HCT116 (cell line): ENCODE measurements around the gene ROBO1. TPM values are rescaled to one million over a fixed set of nuclear protein-coding genes. Genes with fewer than 3 reads are reported as not detected.

ENCODE experiments used
- ATAC-seq: fragments of 200-7000 bp; cut with Tn5 transposase; 2 replicates; pipeline ENCODE4 v1.9.1; 2020; ENCODE audit warnings: mild to moderate bottlenecking, moderate library complexity
- BruUV-seq: library from RNA; stranded (reverse); fragments of 400-500 nt; replicated peaks from 2 replicates; lab custom pipeline; 2021; lab: Mats Ljungman, UMichigan
- CTCF ChIA-PET: fragments of 300-600 bp; sonication (Branson Sonifier 250); formaldehyde crosslinking; loops from one replicate; lab custom pipeline; 2021; ENCODE audit warnings: antibody characterized with exemption; lab: Charles Lee
- POLR2A ChIA-PET: fragments of 300-600, 350-600 bp; sonication (Branson Sonifier 250); formaldehyde crosslinking; loops from one replicate; lab custom pipeline; 2021; ENCODE audit warnings: antibody characterized with exemption; lab: Charles Lee
- RAD21 ChIA-PET, 2 experiments: fragments of 300-600 bp; sonication (Branson Sonifier 250); formaldehyde crosslinking; loops; one replicate each; lab custom pipeline; 2023; ENCODE audit warnings: low total read pairs in 2 of 2; ENCODE audit not compliant: uncharacterized antibody in 2 of 2, unreplicated experiment in 2 of 2, low non-redundant PET in 1 of 2; lab: Charles Lee
- DNase-seq: peaks from one replicate; pipeline ENCODE4 v3.0.0-alpha.2; 2010; ENCODE audit warnings: low read depth, low spot score
- H2AFZ ChIP-seq: fragments of 200-600 bp; shearing (Covaris generic), sonication (generic); 2 replicates; pipeline ENCODE4 v1.6.1; 2017; ENCODE audit warnings: low read depth, mixed run types, mixed read lengths, antibody characterized with exemption, low read length; ENCODE audit not compliant: poor library complexity, severe bottlenecking
- H3K27ac ChIP-seq: 2 replicates; pipeline ENCODE4 v1.5.1; 2012; ENCODE audit warnings: low read depth, low read length
- H3K27me3 ChIP-seq: fragments of 200-600 bp; sonication (generic); 2 replicates; pipeline ENCODE4 v1.6.1; 2016; ENCODE audit warnings: mixed run types, low read length, mixed read lengths; ENCODE audit not compliant: insufficient read depth
- H3K36me3 ChIP-seq, 2 experiments: fragments of 200-500 bp in 1 of 2; fragments of 200-600 bp in 1 of 2; sonication (Bioruptor generic) in 1 of 2; sonication (generic) in 1 of 2; 2 replicates each; pipeline versions ENCODE4 v1.5.1 to v1.6.1; 2014 to 2016; ENCODE audit warnings: low read length in 2 of 2, inconsistent platforms in 1 of 2, mixed read lengths in 1 of 2, mixed run types in 1 of 2; ENCODE audit not compliant: insufficient read depth in 2 of 2, control insufficient read depth in 1 of 2
- H3K4me1 ChIP-seq, 2 experiments: fragments of 200-600 bp in 1 of 2; sonication (generic) in 1 of 2; 2 replicates each; pipeline versions ENCODE4 v1.5.1 to v1.6.1; 2012 to 2017; ENCODE audit warnings: low read length in 2 of 2, inconsistent platforms in 1 of 2, mild to moderate bottlenecking in 1 of 2, mixed read lengths in 1 of 2, mixed run types in 1 of 2, moderate library complexity in 1 of 2; ENCODE audit not compliant: insufficient read depth in 2 of 2, control insufficient read depth in 1 of 2
- H3K4me2 ChIP-seq: fragments of 200-600 bp; sonication (generic); 2 replicates; pipeline ENCODE4 v1.6.1; 2017; ENCODE audit warnings: mixed run types, low read length, mixed read lengths
- H3K4me3 ChIP-seq, 2 experiments: fragments of 200-600 bp in 1 of 2; sonication (generic) in 1 of 2; replicated peaks in 1 of 2; 2 replicates each; pipeline ENCODE4 v1.5.1; 2011 to 2016; ENCODE audit warnings: low read length in 2 of 2, control low read depth in 1 of 2, low read depth in 1 of 2, mild to moderate bottlenecking in 1 of 2, mixed read lengths in 1 of 2, mixed run types in 1 of 2
- H3K79me2 ChIP-seq: fragments of 200-600 bp; sonication (generic); 2 replicates; pipeline ENCODE4 v1.6.1; 2017; ENCODE audit warnings: mild to moderate bottlenecking, mixed run types, low read length, moderate library complexity, mixed read lengths; ENCODE audit not compliant: insufficient read depth
- H3K9ac ChIP-seq: fragments of 200-600 bp; sonication (generic); 2 replicates; pipeline ENCODE4 v1.6.1; 2016; ENCODE audit warnings: low read length, mixed read lengths
- H3K9me2 ChIP-seq: fragments of 200-600 bp; sonication (generic), shearing (Covaris generic); 2 replicates; pipeline ENCODE4 v1.6.1; 2017; ENCODE audit warnings: mixed run types, mild to moderate bottlenecking, moderate library complexity; ENCODE audit not compliant: insufficient read depth
- H3K9me3 ChIP-seq, 2 experiments: fragments of 200-500 bp in 1 of 2; fragments of 200-600 bp in 1 of 2; sonication (Bioruptor generic) in 1 of 2; sonication (generic) in 1 of 2; 2 replicates each; pipeline ENCODE4 v1.6.1; 2014 to 2017; ENCODE audit warnings: low read length in 2 of 2, mixed read lengths in 2 of 2, inconsistent platforms in 1 of 2, low read depth in 1 of 2, mild to moderate bottlenecking in 1 of 2, mixed run types in 1 of 2, moderate library complexity in 1 of 2; ENCODE audit not compliant: control insufficient read depth in 1 of 2, insufficient read depth in 1 of 2
- H4K20me1 ChIP-seq: fragments of 200-600 bp; sonication (generic), shearing (Covaris generic); 2 replicates; pipeline ENCODE4 v1.6.1; 2017; ENCODE audit warnings: mixed run types, mild to moderate bottlenecking, moderate library complexity; ENCODE audit not compliant: insufficient read depth
- ATF3 ChIP-seq: IDR thresholded peaks from 2 replicates; pipeline ENCODE4 v1.6.1; 2012
- CBX3 ChIP-seq: IDR thresholded peaks from 2 replicates; pipeline ENCODE4 v1.6.1; 2012; ENCODE audit warnings: low read depth
- EGR1 ChIP-seq: IDR thresholded peaks from 2 replicates; pipeline ENCODE4 v1.6.1; 2012; ENCODE audit warnings: low read depth
- ELF1 ChIP-seq: IDR thresholded peaks from 2 replicates; pipeline ENCODE4 v1.6.1; 2012; ENCODE audit warnings: low read depth, borderline replicate concordance
- EZH2phosphoT487 ChIP-seq: fragments of 200-600 bp; IDR thresholded peaks from 2 replicates; pipeline ENCODE4 v1.6.1; 2018; ENCODE audit warnings: antibody characterized with exemption, borderline replicate concordance
- POLR2AphosphoS5 ChIP-seq: IDR thresholded peaks from 2 replicates; pipeline ENCODE4 v1.6.1; 2011; ENCODE audit warnings: mild to moderate bottlenecking, low read depth, low read length, moderate library complexity
- SIN3A ChIP-seq: IDR thresholded peaks from 2 replicates; pipeline ENCODE4 v1.6.1; 2012; ENCODE audit warnings: low read depth
- SP1 ChIP-seq: IDR thresholded peaks from 2 replicates; pipeline ENCODE4 v1.6.1; 2012; ENCODE audit warnings: low read depth
- intact Hi-C: fragments of 100-400 bp; cut with micrococcal nuclease; formaldehyde crosslinking; loops from 2 replicates; pipeline ENCODE4 v1.10.0; 2022
- total RNA-seq: library from RNA; stranded (reverse); gene quantifications from one replicate; pipeline ENCODE4 v1.2.1, GENCODE V29; 2021; ENCODE audit not compliant: unreplicated experiment

ROBO1 gene
- total RNA-seq, 1 experiment from 2014 or later: 0.27 TPM

DNA sequence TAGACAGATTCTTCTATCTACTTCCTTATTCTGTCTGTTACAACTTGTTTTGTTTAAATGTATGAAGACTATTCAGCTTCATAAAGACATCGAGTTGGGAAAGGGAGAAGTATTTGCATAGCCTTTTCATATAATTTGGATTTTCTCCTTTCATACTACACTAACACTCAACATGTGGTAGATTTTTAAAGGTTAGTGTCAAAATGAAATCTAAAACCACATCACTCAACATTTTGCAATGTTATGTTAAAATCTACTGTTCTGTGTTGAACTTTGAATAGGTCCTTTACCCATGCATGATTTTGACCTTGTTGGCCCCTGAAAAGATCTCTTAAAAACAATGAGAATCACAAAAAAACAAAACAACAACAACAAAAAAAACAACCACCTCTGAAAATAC is 860.9 kb downstream of the ROBO1 start:
- ChIA-PET RAD21 (no interaction called here), POLR2A (no interaction called here), CTCF (no interaction called here)
- Histone ChIP-seq H3K9ac (no peak overlapping the region), H3K9me3 (peaks cover 0 to 19% of the 10 kb centered on the region in 2 experiments; a peak in 2 of 4 replicates), H4K20me1 (no peaks in the 10 kb centered on the region), H3K4me2 (no peak overlapping the region), H3K36me3 (no peaks in the 10 kb centered on the region), H3K79me2 (no peaks in the 10 kb centered on the region), H3K27ac (no peak overlapping the region), H3K27me3 (no peaks in the 10 kb centered on the region), H3K4me1 (no peaks in the 10 kb centered on the region), H3K4me3 (no peak overlapping the region), H3K9me2 (no peaks in the 10 kb centered on the region), H2AFZ (no peak overlapping the region)
- no peak for TF ChIP-seq CBX3
- ATAC-seq (no peak), DNase-seq (no peak)
- no TSS peak for BruUV-seq
- intact Hi-C loops: no loop called here

DNA sequence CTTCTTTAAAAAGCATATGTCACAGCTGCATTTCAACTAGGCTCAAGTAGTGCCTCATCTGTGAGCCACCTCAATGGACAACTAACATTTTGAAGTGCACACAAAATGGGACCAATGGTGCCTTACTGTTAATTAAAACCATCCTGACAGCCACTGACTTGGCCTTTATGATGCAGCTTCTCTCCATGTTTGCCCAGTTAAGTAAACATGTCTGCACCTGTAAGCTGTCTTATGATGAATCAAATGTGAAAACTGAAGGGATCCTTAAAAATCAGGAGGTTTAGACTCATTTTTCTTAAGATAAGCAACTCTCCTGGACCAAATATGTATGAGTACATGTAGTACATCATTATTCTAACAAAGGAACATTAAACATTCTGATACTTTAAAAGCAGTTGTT is 861.6 kb downstream of the ROBO1 start:
- POLR2A ChIA-PET: no interaction called here

More for the DNA sequence above, 861.6 kb downstream of the ROBO1 start:
- Histone ChIP-seq H3K9ac (no peak overlapping the region), H3K4me3 (no peak overlapping the region), H3K4me2 (no peak overlapping the region), H3K27ac (no peak overlapping the region), H3K36me3 (no peaks in the 10 kb centered on the region), H3K79me2 (no peaks in the 10 kb centered on the region), H3K27me3 (no peaks in the 10 kb centered on the region), H3K9me2 (no peaks in the 10 kb centered on the region), H2AFZ (no peak overlapping the region), H3K9me3 (peaks cover 0 to 14% of the 10 kb centered on the region in 2 experiments; a peak in 2 of 4 replicates), H3K4me1 (no peaks in the 10 kb centered on the region), H4K20me1 (no peaks in the 10 kb centered on the region)
- RAD21 ChIA-PET: no interaction called here
- CTCF ChIA-PET: no interaction called here
- ATAC-seq (no peak), DNase-seq (no peak)
- intact Hi-C loops: no loop called here
- TF ChIP-seq SP1 (no peak), ATF3 (no peak), POLR2AphosphoS5 (no peak), EGR1 (no peak), ELF1 (no peak), SIN3A (no peak), EZH2phosphoT487 (no peak)
- BruUV-seq: no TSS peak
